Fibroblast of skin of abdomen (primary cell): ENCODE data around the gene VASH1.

Experiments used
- DNase-seq: peaks from one replicate; pipeline ENCODE4 v3.0.0-alpha.2; 2013

VASH1 gene

GRCh38 chr14:76742966-76743365 is 18.3 kb upstream of the VASH1 start:
- DNase-seq, result no peak

- DNase-seq, result no peak
Measured at GRCh38 chr14:76752744-76753143, 8.5 kb upstream of the VASH1 start.

- no peak for DNase-seq
Measured at GRCh38 chr14:76753541-76754198, 7.6 kb upstream of the VASH1 start.

GRCh38 chr14:76754586-76754985 is 6.7 kb upstream of the VASH1 start:
- no peak for DNase-seq

- no peak for DNase-seq
Measured at GRCh38 chr14:76755610-76756370, 5.5 kb upstream of the VASH1 start.

GRCh38 chr14:76756371-76756750 is 4.9 kb upstream of the VASH1 start:
- DNase-seq, result no peak

GRCh38 chr14:76759589-76759988 is 1.7 kb upstream of the VASH1 start:
- DNase-seq, result no peak

GRCh38 chr14:76760331-76761135 is 735 bp upstream of the VASH1 start:
- no peak for DNase-seq

GRCh38 chr14:76761960-76762410 is 717 bp downstream of the VASH1 start:
- DNase-seq, result no peak

- DNase-seq, result no peak
Measured at GRCh38 chr14:76762411-76763095, 1.3 kb downstream of the VASH1 start.

GRCh38 chr14:76763096-76764041 is 2.1 kb downstream of the VASH1 start:
- DNase-seq, result peak; percentile 29

GRCh38 chr14:76765461-76765931 is 4.2 kb downstream of the VASH1 start:
- no peak for DNase-seq

GRCh38 chr14:76767681-76768656 is 6.7 kb downstream of the VASH1 start:
- DNase-seq, result no peak

GRCh38 chr14:76768671-76769500 is 7.6 kb downstream of the VASH1 start:
- no peak for DNase-seq

GRCh38 chr14:76769636-76770292 is 8.5 kb downstream of the VASH1 start:
- DNase-seq, result no peak

- no peak for DNase-seq
Measured at GRCh38 chr14:76770521-76771436, 9.5 kb downstream of the VASH1 start.

GRCh38 chr14:76771437-76771980 is 10.2 kb downstream of the VASH1 start:
- DNase-seq, result no peak
